BJ (cell line): ENCODE data around the gene ALK. TPM values are rescaled to one million over a fixed set of nuclear protein-coding genes. Genes with fewer than 3 reads are reported as not detected.

ENCODE experiments used
- CTCF ChIA-PET: fragments of 350-600 bp; formaldehyde crosslinking; extraction: SDS; loops from one replicate; lab custom pipeline; 2021; ENCODE audit warnings: antibody characterized with exemption, inconsistent platforms; lab: Yijun Ruan, JAX
- POLR2A ChIA-PET: fragments of 300-600 bp; sonication (Branson Sonifier 250); formaldehyde crosslinking; extraction: SDS; loops from one replicate; lab custom pipeline; 2021; ENCODE audit warnings: antibody characterized with exemption; lab: Charles Lee
- DNase-seq: peaks from one replicate; pipeline ENCODE4 v3.0.0-alpha.2; 2011; ENCODE audit warnings: low read depth
- H3K27me3 ChIP-seq: 2 replicates; pipeline ENCODE4 v1.6.0; 2011; ENCODE audit warnings: low read length; ENCODE audit not compliant: control insufficient read depth, insufficient read depth
- H3K36me3 ChIP-seq: 2 replicates; pipeline ENCODE4 v1.5.1; 2011; ENCODE audit warnings: low read length; ENCODE audit not compliant: control insufficient read depth, insufficient read depth
- H3K4me3 ChIP-seq: 2 replicates; pipeline ENCODE4 v1.5.1; 2011; ENCODE audit warnings: low read depth, mild to moderate bottlenecking, control low read depth, low read length
- polyA plus RNA-seq: library from polyadenylated mRNA; depleted of rRNA; stranded (reverse); fragments of >200 nt; gene quantifications from 2 replicates; pipeline ENCODE4 v1.2.3, GENCODE V29; 2011
- TF ChIP-seq, protein P1 (sequence below): IDR thresholded peaks from 2 replicates; pipeline ENCODE4 v1.5.1; 2011; ENCODE audit warnings: low read depth, mild to moderate bottlenecking, control low read depth, inconsistent platforms, low read length, moderate library complexity; ENCODE audit not compliant: insufficient read depth

Gene ALK
- polyA plus RNA-seq, 1 experiment, result not detected

DNA sequence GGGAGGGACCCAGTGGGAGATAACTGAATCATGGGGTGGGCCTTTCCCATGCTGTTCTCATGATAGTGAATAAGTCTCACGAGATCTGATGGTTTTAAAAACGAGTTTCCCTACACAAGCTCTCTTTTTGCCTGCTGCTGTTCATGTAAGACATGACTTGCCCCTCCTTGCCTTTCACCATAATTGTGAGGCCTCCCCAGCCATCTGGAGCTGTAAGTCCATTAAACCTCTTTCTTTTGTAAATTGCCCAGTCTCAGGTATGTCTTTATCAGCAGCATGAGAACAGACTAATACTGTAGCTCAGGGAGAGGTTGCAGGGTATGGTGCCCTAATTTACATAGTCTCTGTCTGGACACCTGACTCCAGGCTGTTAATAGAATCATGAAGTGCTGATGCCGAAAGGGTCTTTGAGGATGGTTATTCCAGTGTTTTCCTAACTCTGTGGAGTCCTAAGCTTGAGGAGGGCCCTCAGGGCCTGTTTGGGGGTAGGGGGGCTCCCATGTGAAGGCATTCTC lies 343.2 kb downstream of the ALK start:
- TF ChIP-seq, protein P1, sequence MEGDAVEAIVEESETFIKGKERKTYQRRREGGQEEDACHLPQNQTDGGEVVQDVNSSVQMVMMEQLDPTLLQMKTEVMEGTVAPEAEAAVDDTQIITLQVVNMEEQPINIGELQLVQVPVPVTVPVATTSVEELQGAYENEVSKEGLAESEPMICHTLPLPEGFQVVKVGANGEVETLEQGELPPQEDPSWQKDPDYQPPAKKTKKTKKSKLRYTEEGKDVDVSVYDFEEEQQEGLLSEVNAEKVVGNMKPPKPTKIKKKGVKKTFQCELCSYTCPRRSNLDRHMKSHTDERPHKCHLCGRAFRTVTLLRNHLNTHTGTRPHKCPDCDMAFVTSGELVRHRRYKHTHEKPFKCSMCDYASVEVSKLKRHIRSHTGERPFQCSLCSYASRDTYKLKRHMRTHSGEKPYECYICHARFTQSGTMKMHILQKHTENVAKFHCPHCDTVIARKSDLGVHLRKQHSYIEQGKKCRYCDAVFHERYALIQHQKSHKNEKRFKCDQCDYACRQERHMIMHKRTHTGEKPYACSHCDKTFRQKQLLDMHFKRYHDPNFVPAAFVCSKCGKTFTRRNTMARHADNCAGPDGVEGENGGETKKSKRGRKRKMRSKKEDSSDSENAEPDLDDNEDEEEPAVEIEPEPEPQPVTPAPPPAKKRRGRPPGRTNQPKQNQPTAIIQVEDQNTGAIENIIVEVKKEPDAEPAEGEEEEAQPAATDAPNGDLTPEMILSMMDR, result no peak
- ChIA-PET CTCF (interaction anchor here (1.0 to 1.5 kb wide), 3 partner anchors 9 to 52 kb away, joined by 3 read pairs; no protein-coding TSS in a partner anchor), POLR2A (no interaction called here)
- DNase-seq, result no peak
- Histone ChIP-seq H3K36me3 (no peaks in the 10 kb centered on the region), H3K27me3 (peaks cover 26% of the 10 kb centered on the region), H3K4me3 (no peak overlapping the region)

DNA sequence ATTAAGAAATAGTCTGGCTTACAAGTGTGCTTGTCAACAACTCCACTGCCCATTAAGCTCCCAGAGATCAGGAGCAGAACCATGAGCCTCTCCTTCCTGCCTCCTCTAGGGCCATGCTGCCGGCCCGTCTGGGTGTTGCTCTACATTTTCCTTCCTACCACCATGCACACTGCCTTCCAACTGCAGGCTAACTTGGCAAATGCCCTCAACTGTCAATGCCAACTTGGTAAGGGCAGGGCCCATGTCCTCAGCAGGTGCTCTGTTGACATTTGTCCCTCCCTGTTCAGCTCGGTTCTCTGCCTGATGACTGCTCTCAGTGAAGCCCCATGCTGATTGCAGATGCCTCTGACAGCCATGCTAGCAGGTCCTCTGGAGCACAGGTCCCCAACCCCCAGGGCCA lies 345.2 kb downstream of the ALK start:
- Histone ChIP-seq H3K36me3 (no peaks in the 10 kb centered on the region), H3K27me3 (peaks cover 24% of the 10 kb centered on the region), H3K4me3 (no peak overlapping the region)
- no peak for DNase-seq
- POLR2A ChIA-PET, result no interaction called here
- TF ChIP-seq, protein P1, result no peak
- CTCF ChIA-PET, result no interaction called here

DNA sequence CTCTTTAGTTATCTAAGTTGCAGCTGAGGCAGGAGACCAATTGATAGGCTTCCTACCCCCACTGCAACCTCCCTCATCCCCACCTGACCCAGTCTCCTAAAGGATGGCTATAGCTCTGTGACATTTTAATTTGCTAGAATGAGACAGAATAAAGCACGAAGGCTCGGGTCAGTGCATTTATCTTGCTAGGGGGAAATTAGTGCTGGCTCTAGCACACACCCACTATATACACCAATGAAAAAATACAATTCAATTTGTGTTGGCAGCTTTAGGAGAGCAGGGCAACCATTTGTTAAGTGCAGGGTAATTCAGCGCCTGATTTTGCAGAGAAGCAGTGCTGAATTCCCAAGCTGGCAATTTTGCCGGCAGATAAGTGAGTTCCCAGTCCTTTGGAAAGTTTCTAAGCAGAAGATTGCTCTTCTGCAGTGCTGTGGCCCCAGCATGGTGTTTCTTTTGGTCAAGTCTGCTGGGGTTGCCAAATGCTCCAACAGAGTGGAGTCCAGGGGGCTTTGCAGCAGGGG lies 346.0 kb downstream of the ALK start:
- CTCF ChIA-PET, result no interaction called here

DNA sequence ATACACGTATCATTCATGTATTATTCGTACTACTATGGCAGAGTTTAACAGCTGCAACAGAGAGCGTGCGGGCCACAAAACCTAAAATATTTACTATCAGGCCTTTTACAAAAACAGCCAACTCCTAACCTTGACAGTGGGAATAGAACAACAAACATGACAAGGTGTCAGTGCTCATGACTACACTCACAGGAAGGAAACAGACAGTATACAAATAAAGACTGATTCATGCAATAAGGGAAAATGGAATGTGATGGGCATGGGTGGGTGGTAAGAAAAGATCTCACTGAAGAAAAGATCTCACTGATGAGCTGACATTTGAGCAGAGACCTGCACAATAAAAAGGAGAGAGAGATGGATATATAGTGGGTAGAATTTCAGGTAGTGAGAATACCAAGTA lies 347.8 kb downstream of the ALK start:
- H3K27me3 ChIP-seq, result peaks cover 14% of the 10 kb centered on the region
- POLR2A ChIA-PET, result no interaction called here
- CTCF ChIA-PET, result no interaction called here
- no peaks in the 10 kb centered on the region for H3K36me3 ChIP-seq
- H3K4me3 ChIP-seq, result no peak overlapping the region
- TF ChIP-seq, protein P1, result no peak
- no peak for DNase-seq

More for the DNA sequence above, 346.0 kb downstream of the ALK start:
- no peak for DNase-seq
- TF ChIP-seq, protein P1, result no peak
- H3K27me3 ChIP-seq, result peaks cover 24% of the 10 kb centered on the region
- POLR2A ChIA-PET, result no interaction called here
- H3K4me3 ChIP-seq, result no peak overlapping the region
- H3K36me3 ChIP-seq, result no peaks in the 10 kb centered on the region

DNA sequence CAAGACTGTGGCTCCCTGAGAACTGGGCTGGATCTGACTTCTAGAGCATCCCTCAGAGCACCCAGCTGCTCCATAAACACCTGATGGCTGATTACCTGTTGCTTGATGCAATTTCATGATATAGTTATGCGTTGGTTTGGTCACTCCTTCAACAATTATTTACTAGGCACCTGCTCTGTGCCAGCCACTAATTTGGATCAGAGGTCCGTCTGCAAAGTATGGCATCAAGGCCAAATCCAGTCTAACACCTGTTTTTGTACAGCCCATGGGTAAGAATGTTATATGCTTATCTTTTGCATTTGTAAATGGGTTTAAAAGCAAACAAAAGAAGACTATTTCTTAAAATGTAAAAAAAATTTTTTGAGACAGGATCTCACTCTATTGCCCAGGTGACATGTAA lies 348.2 kb downstream of the ALK start:
- TF ChIP-seq, protein P1, result no peak
- no peaks in the 10 kb centered on the region for H3K36me3 ChIP-seq
- DNase-seq, result no peak
- ChIA-PET CTCF (no interaction called here), POLR2A (no interaction called here)
- peaks cover 14% of the 10 kb centered on the region for H3K27me3 ChIP-seq
- H3K4me3 ChIP-seq, result no peak overlapping the region
